Thymus (tissue), 11 donors: ENCODE data around the gene ADORA2A. TPM values are rescaled to one million over a fixed set of nuclear protein-coding genes. Genes with fewer than 3 reads are reported as not detected.

Source experiments
- DNase-seq, 9 donors: peaks; one replicate each; pipeline ENCODE4 v3.0.0-alpha.2; 2013; ENCODE audit warnings: low spot score in 9 of 9, low read depth in 6 of 9, missing footprints in 1 of 9
- H3K27ac ChIP-seq, 2 donors: one replicate each; pipeline ENCODE4 v1.5.1; 2013; ENCODE audit warnings: control low read depth in 1 of 2, low read depth in 1 of 2, low read length in 1 of 2, mild to moderate bottlenecking in 1 of 2, moderate library complexity in 1 of 2
- H3K27me3 ChIP-seq, 2 donors: one replicate each; pipeline ENCODE4 v1.5.1; 2013; ENCODE audit warnings: low read length in 1 of 2; ENCODE audit not compliant: control insufficient read depth in 2 of 2, insufficient read depth in 1 of 2
- H3K36me3 ChIP-seq, 2 donors: one replicate each; pipeline ENCODE4 v1.5.1; 2013; ENCODE audit warnings: low read length in 1 of 2, mild to moderate bottlenecking in 1 of 2, moderate library complexity in 1 of 2; ENCODE audit not compliant: control insufficient read depth in 2 of 2, insufficient read depth in 2 of 2
- H3K4me1 ChIP-seq, 2 donors: one replicate each; pipeline ENCODE4 v1.5.1; 2013; ENCODE audit warnings: low read length in 2 of 2; ENCODE audit not compliant: control insufficient read depth in 2 of 2, insufficient read depth in 2 of 2
- H3K4me3 ChIP-seq, 2 donors: one replicate each; pipeline ENCODE4 v1.5.1; 2013; ENCODE audit warnings: low read length in 2 of 2, control low read depth in 1 of 2, mild to moderate bottlenecking in 1 of 2
- H3K9me3 ChIP-seq, 2 donors: one replicate each; pipeline ENCODE4 v1.5.1; 2013; ENCODE audit warnings: low read length in 1 of 2, mild to moderate bottlenecking in 1 of 2; ENCODE audit not compliant: control insufficient read depth in 2 of 2, insufficient read depth in 1 of 2
- WGBS: extraction: QIAGEN DNeasy Blood & Tissue Kit; methylation state at CpG from one replicate; pipeline ENCODE4 v1.1.7; 2013; 5-methylcytosine and 5-hydroxymethylcytosine counted together
- polyA plus RNA-seq: library from polyadenylated mRNA; stranded (reverse); fragments of 200-250 nt; gene quantifications from one replicate; pipeline ENCODE4 v1.2.3, GENCODE V29; 2013
- total RNA-seq: library from RNA; stranded (reverse); fragments of 120-200 nt; gene quantifications from one replicate; pipeline ENCODE4 v1.2.4, GENCODE V29; 2013
- donor health status: healthy.

ADORA2A gene
- total and polyA plus RNA-seq, 2 donors = 21.8 to 77.4 TPM

GRCh38 chr22:24389680-24390079, 37.7 kb upstream of the ADORA2A start:
- Histone ChIP-seq H3K27me3 (no peaks in the 10 kb centered on the region), H3K36me3 (peaks cover 0 to 11% of the 10 kb centered on the region in 2 donors), H3K9me3 (no peaks in the 10 kb centered on the region), H3K4me3 (no peak overlapping the region), H3K27ac (no peak overlapping the region), H3K4me1 (peaks cover 0 to 16% of the 10 kb centered on the region in 2 donors)
- no peak for DNase-seq
- WGBS = 98% methylated on average over 1 of the region's 1 CpG

- WGBS = 99% methylated on average over 2 of the region's 2 CpGs
Measured at GRCh38 chr22:24390156-24390555, 37.2 kb upstream of the ADORA2A start.

GRCh38 chr22:24390576-24390975, 36.8 kb upstream of the ADORA2A start:
- no peaks in the 10 kb centered on the region for H3K27me3 ChIP-seq
- no peaks in the 10 kb centered on the region for H3K9me3 ChIP-seq
- H3K4me3 ChIP-seq = no peak overlapping the region
- peaks cover 0 to 16% of the 10 kb centered on the region in 2 donors for H3K4me1 ChIP-seq
- H3K27ac ChIP-seq = no peak overlapping the region
- DNase-seq = no peak
- WGBS = 87% methylated on average over 7 of the region's 7 CpGs
- peaks cover 1 to 15% of the 10 kb centered on the region in 2 donors for H3K36me3 ChIP-seq

More at GRCh38 chr22:24390156-24390555, 37.2 kb upstream of the ADORA2A start:
- H3K36me3 ChIP-seq = peaks cover 0 to 12% of the 10 kb centered on the region in 2 donors
- H3K4me1 ChIP-seq = peaks cover 0 to 16% of the 10 kb centered on the region in 2 donors
- DNase-seq = no peak
- H3K4me3 ChIP-seq = no peak overlapping the region
- no peak overlapping the region for H3K27ac ChIP-seq
- H3K27me3 ChIP-seq = no peaks in the 10 kb centered on the region
- no peaks in the 10 kb centered on the region for H3K9me3 ChIP-seq

- H3K27ac ChIP-seq = no peak overlapping the region
Measured at GRCh38 chr22:24391836-24392217, 35.6 kb upstream of the ADORA2A start.

GRCh38 chr22:24392218-24392931, 35.0 kb upstream of the ADORA2A start:
- no peak for DNase-seq
- H3K4me1 ChIP-seq = peaks cover 0 to 16% of the 10 kb centered on the region in 2 donors
- H3K36me3 ChIP-seq = peaks cover 11 to 30% of the 10 kb centered on the region in 2 donors
- H3K27me3 ChIP-seq = no peaks in the 10 kb centered on the region
- no peaks in the 10 kb centered on the region for H3K9me3 ChIP-seq
- H3K27ac ChIP-seq = no peak overlapping the region
- H3K4me3 ChIP-seq = no peak overlapping the region
- 96% methylated on average over 4 of the region's 4 CpGs for WGBS

More at GRCh38 chr22:24391836-24392217, 35.6 kb upstream of the ADORA2A start:
- Histone ChIP-seq H3K36me3 (peaks cover 9 to 25% of the 10 kb centered on the region in 2 donors), H3K27me3 (no peaks in the 10 kb centered on the region), H3K9me3 (no peaks in the 10 kb centered on the region), H3K4me3 (no peak overlapping the region), H3K4me1 (peaks cover 0 to 16% of the 10 kb centered on the region in 2 donors)
- peak in 1 of 9 donors; percentile 26 for DNase-seq
- 94% methylated on average over 3 of the region's 3 CpGs for WGBS

GRCh38 chr22:24393012-24393559, 34.3 kb upstream of the ADORA2A start:
- no peaks in the 10 kb centered on the region for H3K27me3 ChIP-seq
- H3K4me3 ChIP-seq = no peak overlapping the region
- WGBS = 98% methylated on average over 2 of the region's 2 CpGs
- peaks cover 0 to 20% of the 10 kb centered on the region in 2 donors for H3K4me1 ChIP-seq
- DNase-seq = no peak
- no peaks in the 10 kb centered on the region for H3K9me3 ChIP-seq
- H3K27ac ChIP-seq = no peak overlapping the region
- H3K36me3 ChIP-seq = peaks cover 11 to 34% of the 10 kb centered on the region in 2 donors

GRCh38 chr22:24393848-24394247, 33.6 kb upstream of the ADORA2A start:
- WGBS = 97% methylated on average over 3 of the region's 3 CpGs
- Histone ChIP-seq H3K36me3 (peaks cover 11 to 31% of the 10 kb centered on the region in 2 donors), H3K9me3 (no peaks in the 10 kb centered on the region), H3K27ac (no peak overlapping the region), H3K4me1 (peaks cover 0 to 27% of the 10 kb centered on the region in 2 donors), H3K27me3 (no peaks in the 10 kb centered on the region), H3K4me3 (no peak overlapping the region)
- no peak for DNase-seq

GRCh38 chr22:24394254-24394653, 33.1 kb upstream of the ADORA2A start:
- 96% methylated on average over 2 of the region's 2 CpGs for WGBS
- H3K4me1 ChIP-seq = peaks cover 0 to 28% of the 10 kb centered on the region in 2 donors
- peaks cover 11 to 31% of the 10 kb centered on the region in 2 donors for H3K36me3 ChIP-seq
- no peaks in the 10 kb centered on the region for H3K27me3 ChIP-seq
- no peaks in the 10 kb centered on the region for H3K9me3 ChIP-seq
- H3K4me3 ChIP-seq = no peak overlapping the region
- no peak for DNase-seq
- H3K27ac ChIP-seq = no peak overlapping the region

GRCh38 chr22:24398409-24398808, 29.0 kb upstream of the ADORA2A start:
- Histone ChIP-seq H3K4me3 (no peak overlapping the region), H3K4me1 (peaks cover 0 to 13% of the 10 kb centered on the region in 2 donors), H3K27ac (peak overlapping the region in 1 of 2 donors; percentile 39), H3K9me3 (no peaks in the 10 kb centered on the region), H3K36me3 (peaks cover 21 to 42% of the 10 kb centered on the region in 2 donors), H3K27me3 (no peaks in the 10 kb centered on the region)
- DNase-seq = peak in 1 of 9 donors; percentile 37
